SK-N-SH treated with all-trans-retinoic acid at 6 μM for 48 hours (cell line): ENCODE data around the gene SPRING1.

ENCODE experiments used
- ARNTL ChIP-seq: fragments of 450-650 bp; formaldehyde crosslinking; IDR thresholded peaks from 2 replicates; pipeline ENCODE4 v1.5.0; 2020; ENCODE audit warnings: low read depth, mild to moderate bottlenecking, moderate library complexity, borderline replicate concordance
- BACH2 ChIP-seq: fragments of 250-450 bp; sonication (Bioruptor Pico); IDR thresholded peaks from 2 replicates; pipeline ENCODE4 v1.9.0; 2021; ENCODE audit warnings: mild to moderate bottlenecking, borderline replicate concordance
- CSDC2 ChIP-seq: fragments of 250-450 bp; sonication (Bioruptor Pico); IDR thresholded peaks from 2 replicates; pipeline ENCODE4 v1.5.0; 2020; ENCODE audit warnings: mild to moderate bottlenecking, moderate library complexity
- GLIS3 ChIP-seq: fragments of 250-450 bp; sonication (Bioruptor Pico); IDR thresholded peaks from 2 replicates; pipeline ENCODE4 v1.5.0; 2020; ENCODE audit warnings: mild to moderate bottlenecking, moderate library complexity
- OSR1 ChIP-seq: fragments of 250-450 bp; sonication (Bioruptor Pico); IDR thresholded peaks from 2 replicates; pipeline ENCODE4 v1.8.0; 2022; ENCODE audit warnings: moderate library complexity, mild to moderate bottlenecking, inconsistent platforms
- ZNF565 ChIP-seq: fragments of 450-650 bp; formaldehyde crosslinking; conservative IDR thresholded peaks from 2 replicates; pipeline ENCODE4 v1.5.0; 2020; ENCODE audit warnings: low read depth, mild to moderate bottlenecking, moderate library complexity
- TF ChIP-seq, protein P1 (sequence below): fragments of 250-450 bp; sonication (Bioruptor Pico); IDR thresholded peaks from 2 replicates; pipeline ENCODE4 v1.5.0; 2020; ENCODE audit warnings: mild to moderate bottlenecking, moderate library complexity
- TF ChIP-seq, protein P2 (sequence below): fragments of 250-450 bp; sonication (Bioruptor Pico); IDR thresholded peaks from 2 replicates; pipeline ENCODE4 v1.8.0; 2020; ENCODE audit warnings: mild to moderate bottlenecking, moderate library complexity, borderline replicate concordance
- TF ChIP-seq, protein P3 (sequence below): fragments of 250-450 bp; sonication (Bioruptor Pico); IDR thresholded peaks from 2 replicates; pipeline ENCODE4 v1.5.1; 2020; ENCODE audit warnings: low read depth, mild to moderate bottlenecking, moderate library complexity
- TF ChIP-seq, protein P4 (sequence below): fragments of 250-450 bp; sonication (Bioruptor Pico); IDR thresholded peaks from 2 replicates; pipeline ENCODE4 v1.5.1; 2021; ENCODE audit warnings: mild to moderate bottlenecking, moderate library complexity

DNA sequence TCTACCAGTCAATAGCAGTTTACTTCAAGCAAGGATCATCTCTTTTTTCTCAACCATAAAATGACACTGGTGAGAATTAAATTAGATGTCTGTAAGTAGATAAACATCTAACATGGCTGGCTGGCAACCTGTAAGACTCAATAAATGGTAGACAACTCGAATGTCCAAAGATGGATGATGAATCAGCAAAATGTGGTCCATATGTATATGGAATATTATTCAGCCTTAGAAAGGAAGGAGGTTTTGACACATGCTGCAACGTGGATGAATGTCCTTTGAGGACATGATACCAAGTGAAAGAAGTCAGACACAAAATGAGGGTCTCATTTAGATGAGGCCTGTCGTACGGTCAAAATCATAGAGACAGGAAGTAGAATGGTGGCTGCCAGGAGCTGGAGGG lies 46.2 kb downstream of the SPRING1 start:
- TF ChIP-seq, protein P1, sequence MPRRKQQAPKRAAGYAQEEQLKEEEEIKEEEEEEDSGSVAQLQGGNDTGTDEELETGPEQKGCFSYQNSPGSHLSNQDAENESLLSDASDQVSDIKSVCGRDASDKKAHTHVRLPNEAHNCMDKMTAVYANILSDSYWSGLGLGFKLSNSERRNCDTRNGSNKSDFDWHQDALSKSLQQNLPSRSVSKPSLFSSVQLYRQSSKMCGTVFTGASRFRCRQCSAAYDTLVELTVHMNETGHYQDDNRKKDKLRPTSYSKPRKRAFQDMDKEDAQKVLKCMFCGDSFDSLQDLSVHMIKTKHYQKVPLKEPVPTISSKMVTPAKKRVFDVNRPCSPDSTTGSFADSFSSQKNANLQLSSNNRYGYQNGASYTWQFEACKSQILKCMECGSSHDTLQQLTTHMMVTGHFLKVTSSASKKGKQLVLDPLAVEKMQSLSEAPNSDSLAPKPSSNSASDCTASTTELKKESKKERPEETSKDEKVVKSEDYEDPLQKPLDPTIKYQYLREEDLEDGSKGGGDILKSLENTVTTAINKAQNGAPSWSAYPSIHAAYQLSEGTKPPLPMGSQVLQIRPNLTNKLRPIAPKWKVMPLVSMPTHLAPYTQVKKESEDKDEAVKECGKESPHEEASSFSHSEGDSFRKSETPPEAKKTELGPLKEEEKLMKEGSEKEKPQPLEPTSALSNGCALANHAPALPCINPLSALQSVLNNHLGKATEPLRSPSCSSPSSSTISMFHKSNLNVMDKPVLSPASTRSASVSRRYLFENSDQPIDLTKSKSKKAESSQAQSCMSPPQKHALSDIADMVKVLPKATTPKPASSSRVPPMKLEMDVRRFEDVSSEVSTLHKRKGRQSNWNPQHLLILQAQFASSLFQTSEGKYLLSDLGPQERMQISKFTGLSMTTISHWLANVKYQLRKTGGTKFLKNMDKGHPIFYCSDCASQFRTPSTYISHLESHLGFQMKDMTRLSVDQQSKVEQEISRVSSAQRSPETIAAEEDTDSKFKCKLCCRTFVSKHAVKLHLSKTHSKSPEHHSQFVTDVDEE (CRISPR knock-in tag) = no peak
- TF ChIP-seq, protein P2, sequence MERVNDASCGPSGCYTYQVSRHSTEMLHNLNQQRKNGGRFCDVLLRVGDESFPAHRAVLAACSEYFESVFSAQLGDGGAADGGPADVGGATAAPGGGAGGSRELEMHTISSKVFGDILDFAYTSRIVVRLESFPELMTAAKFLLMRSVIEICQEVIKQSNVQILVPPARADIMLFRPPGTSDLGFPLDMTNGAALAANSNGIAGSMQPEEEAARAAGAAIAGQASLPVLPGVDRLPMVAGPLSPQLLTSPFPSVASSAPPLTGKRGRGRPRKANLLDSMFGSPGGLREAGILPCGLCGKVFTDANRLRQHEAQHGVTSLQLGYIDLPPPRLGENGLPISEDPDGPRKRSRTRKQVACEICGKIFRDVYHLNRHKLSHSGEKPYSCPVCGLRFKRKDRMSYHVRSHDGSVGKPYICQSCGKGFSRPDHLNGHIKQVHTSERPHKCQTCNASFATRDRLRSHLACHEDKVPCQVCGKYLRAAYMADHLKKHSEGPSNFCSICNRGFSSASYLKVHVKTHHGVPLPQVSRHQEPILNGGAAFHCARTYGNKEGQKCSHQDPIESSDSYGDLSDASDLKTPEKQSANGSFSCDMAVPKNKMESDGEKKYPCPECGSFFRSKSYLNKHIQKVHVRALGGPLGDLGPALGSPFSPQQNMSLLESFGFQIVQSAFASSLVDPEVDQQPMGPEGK (CRISPR knock-in tag) = no peak
- no peak for TF ChIP-seq CSDC2 (CRISPR knock-in tag)
- no peak for TF ChIP-seq OSR1 (CRISPR knock-in tag)
- no peak for TF ChIP-seq ZNF565 (CRISPR knock-in tag)
- TF ChIP-seq, protein P3, sequence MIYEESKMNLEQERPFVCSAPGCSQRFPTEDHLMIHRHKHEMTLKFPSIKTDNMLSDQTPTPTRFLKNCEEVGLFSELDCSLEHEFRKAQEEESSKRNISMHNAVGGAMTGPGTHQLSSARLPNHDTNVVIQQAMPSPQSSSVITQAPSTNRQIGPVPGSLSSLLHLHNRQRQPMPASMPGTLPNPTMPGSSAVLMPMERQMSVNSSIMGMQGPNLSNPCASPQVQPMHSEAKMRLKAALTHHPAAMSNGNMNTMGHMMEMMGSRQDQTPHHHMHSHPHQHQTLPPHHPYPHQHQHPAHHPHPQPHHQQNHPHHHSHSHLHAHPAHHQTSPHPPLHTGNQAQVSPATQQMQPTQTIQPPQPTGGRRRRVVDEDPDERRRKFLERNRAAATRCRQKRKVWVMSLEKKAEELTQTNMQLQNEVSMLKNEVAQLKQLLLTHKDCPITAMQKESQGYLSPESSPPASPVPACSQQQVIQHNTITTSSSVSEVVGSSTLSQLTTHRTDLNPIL (CRISPR knock-in tag) = no peak
- TF ChIP-seq GLIS3 (CRISPR knock-in tag) = no peak
- TF ChIP-seq BACH2 (CRISPR knock-in tag) = no peak
- no peak for TF ChIP-seq ARNTL (CRISPR knock-in tag)
- TF ChIP-seq, protein P4, sequence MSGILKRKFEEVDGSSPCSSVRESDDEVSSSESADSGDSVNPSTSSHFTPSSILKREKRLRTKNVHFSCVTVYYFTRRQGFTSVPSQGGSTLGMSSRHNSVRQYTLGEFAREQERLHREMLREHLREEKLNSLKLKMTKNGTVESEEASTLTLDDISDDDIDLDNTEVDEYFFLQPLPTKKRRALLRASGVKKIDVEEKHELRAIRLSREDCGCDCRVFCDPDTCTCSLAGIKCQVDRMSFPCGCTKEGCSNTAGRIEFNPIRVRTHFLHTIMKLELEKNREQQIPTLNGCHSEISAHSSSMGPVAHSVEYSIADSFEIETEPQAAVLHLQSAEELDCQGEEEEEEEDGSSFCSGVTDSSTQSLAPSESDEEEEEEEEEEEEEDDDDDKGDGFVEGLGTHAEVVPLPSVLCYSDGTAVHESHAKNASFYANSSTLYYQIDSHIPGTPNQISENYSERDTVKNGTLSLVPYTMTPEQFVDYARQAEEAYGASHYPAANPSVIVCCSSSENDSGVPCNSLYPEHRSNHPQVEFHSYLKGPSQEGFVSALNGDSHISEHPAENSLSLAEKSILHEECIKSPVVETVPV (CRISPR knock-in tag) = no peak
